Activated CD8-positive, alpha-beta T cell treated with anti-CD3 and anti-CD28 coated beads for 36 hours (primary cell): ENCODE measurements around the gene MARS1. TPM values are rescaled to one million over a fixed set of nuclear protein-coding genes. Genes with fewer than 3 reads are reported as not detected.

Experiments
- ATAC-seq: fragments of 200-7000 bp; cut with Tn5 transposase; one replicate; pipeline ENCODE4 v1.10.0; 2021; ENCODE audit warnings: mild to moderate bottlenecking, moderate library complexity
- CTCF ChIA-PET: fragments of 350-600 bp; sonication (Branson Sonifier 250); formaldehyde crosslinking; loops from one replicate; lab custom pipeline; 2021; ENCODE audit warnings: antibody characterized with exemption; lab: Charles Lee
- POLR2A ChIA-PET: fragments of 350-600 bp; sonication (Branson Sonifier 250); formaldehyde crosslinking; loops from one replicate; lab custom pipeline; 2021; ENCODE audit warnings: antibody characterized with exemption; lab: Charles Lee
- DNase-seq: peaks from one replicate; pipeline ENCODE4 v3.0.0-alpha.2; 2020
- H3K27ac Mint-ChIP-seq: one replicate; pipeline ENCODE4 v1.8.0; 2021; ENCODE audit warnings: mild to moderate bottlenecking, mixed read lengths
- H3K27me3 Mint-ChIP-seq: one replicate; pipeline ENCODE4 v1.8.0; 2021; ENCODE audit warnings: mixed read lengths
- H3K36me3 Mint-ChIP-seq: one replicate; pipeline ENCODE4 v1.8.0; 2021; ENCODE audit warnings: low read depth, mixed read lengths
- H3K4me1 Mint-ChIP-seq: one replicate; pipeline ENCODE4 v1.8.0; 2021; ENCODE audit warnings: low read depth, mixed read lengths
- H3K4me3 Mint-ChIP-seq: one replicate; pipeline ENCODE4 v1.8.0; 2021; ENCODE audit warnings: mild to moderate bottlenecking, moderate library complexity, mixed read lengths
- H3K9me3 Mint-ChIP-seq: one replicate; pipeline ENCODE4 v1.8.0; 2021; ENCODE audit warnings: mixed read lengths
- CTCF ChIP-seq: fragments of 200-600 bp; IDR thresholded peaks from one replicate; pipeline ENCODE4 v1.8.0; 2022; ENCODE audit warnings: antibody characterized with exemption, mild to moderate bottlenecking
- intact Hi-C: fragments of 100-400 bp; cut with micrococcal nuclease; formaldehyde crosslinking; loops from one replicate; pipeline ENCODE4 v1.10.0; 2022
- total RNA-seq, 2 experiments: library from RNA; stranded (reverse); gene quantifications; one replicate each; pipeline ENCODE4 v1.2.3, GENCODE V29; 2021

Gene MARS1
- total RNA-seq, 2 experiments from 2014 or later: 343 to 345 TPM

DNA sequence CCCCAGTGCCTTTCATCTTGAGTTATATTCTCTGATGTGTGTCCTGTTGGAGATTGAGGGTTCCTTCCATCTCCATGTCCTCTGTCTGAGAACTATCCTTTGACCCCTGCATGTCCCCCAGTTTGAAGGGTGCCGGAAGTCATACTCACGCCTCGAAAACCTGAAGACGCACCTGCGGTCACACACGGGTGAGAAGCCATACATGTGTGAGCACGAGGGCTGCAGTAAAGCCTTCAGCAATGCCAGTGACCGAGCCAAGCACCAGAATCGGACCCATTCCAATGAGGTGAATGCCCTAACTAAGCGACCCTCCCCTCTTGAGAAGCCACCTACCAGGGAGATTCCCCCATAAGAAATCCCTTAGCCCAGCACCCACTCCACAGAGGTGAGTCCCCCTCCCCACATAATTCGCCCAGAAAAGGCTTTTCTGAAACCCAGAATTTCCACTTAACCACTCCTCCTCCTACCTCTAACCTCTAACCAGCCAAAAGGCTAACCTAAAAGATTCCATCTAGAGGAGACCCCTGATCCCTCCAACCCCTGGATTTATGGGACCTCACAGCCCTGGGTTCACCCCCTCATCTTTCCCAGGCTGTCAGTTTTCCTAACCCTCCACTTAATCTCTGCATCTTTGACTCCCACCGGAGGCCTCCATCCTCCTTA, 20.5 kb upstream of the MARS1 start:
- H3K4me3 Mint-ChIP-seq: no peak overlapping the region
- ATAC-seq: no peak
- DNase-seq: no peak
- ChIA-PET POLR2A (interaction anchor here (0.7 to 3.0 kb wide), 3 partner anchors 8 to 742 kb away, joined by 3 to 31 read pairs (median 3); no protein-coding TSS in a partner anchor), CTCF (interaction anchor here (1.7 kb wide), 1 partner anchor 10 kb away, joined by 3 read pairs; no protein-coding TSS in a partner anchor)
- no peak overlapping the region for H3K27ac Mint-ChIP-seq
- intact Hi-C loops: no loop called here
- no peaks in the 10 kb centered on the region for H3K9me3 Mint-ChIP-seq
- peaks cover 21% of the 10 kb centered on the region for H3K36me3 Mint-ChIP-seq
- no peaks in the 10 kb centered on the region for H3K27me3 Mint-ChIP-seq
- no peak for TF ChIP-seq CTCF
- H3K4me1 Mint-ChIP-seq: peaks cover 22% of the 10 kb centered on the region

GRCh38 chr12:57467915-57468314, 20.0 kb upstream of the MARS1 start:
- ATAC-seq: no peak
- ChIA-PET POLR2A (interaction anchor here (0.6 to 1.3 kb wide), 3 partner anchors 9 to 742 kb away, joined by 3 read pairs; no protein-coding TSS in a partner anchor), CTCF (interaction anchor here (1.7 kb wide), 1 partner anchor 9 kb away, joined by 3 read pairs; no protein-coding TSS in a partner anchor)
- DNase-seq: no peak
- TF ChIP-seq CTCF: no peak
- Mint-ChIP-seq H3K27me3 (no peaks in the 10 kb centered on the region), H3K36me3 (peaks cover 26% of the 10 kb centered on the region), H3K4me1 (peaks cover 21% of the 10 kb centered on the region), H3K4me3 (no peak overlapping the region), H3K9me3 (no peaks in the 10 kb centered on the region), H3K27ac (no peak overlapping the region)
- intact Hi-C loops: no loop called here

DNA sequence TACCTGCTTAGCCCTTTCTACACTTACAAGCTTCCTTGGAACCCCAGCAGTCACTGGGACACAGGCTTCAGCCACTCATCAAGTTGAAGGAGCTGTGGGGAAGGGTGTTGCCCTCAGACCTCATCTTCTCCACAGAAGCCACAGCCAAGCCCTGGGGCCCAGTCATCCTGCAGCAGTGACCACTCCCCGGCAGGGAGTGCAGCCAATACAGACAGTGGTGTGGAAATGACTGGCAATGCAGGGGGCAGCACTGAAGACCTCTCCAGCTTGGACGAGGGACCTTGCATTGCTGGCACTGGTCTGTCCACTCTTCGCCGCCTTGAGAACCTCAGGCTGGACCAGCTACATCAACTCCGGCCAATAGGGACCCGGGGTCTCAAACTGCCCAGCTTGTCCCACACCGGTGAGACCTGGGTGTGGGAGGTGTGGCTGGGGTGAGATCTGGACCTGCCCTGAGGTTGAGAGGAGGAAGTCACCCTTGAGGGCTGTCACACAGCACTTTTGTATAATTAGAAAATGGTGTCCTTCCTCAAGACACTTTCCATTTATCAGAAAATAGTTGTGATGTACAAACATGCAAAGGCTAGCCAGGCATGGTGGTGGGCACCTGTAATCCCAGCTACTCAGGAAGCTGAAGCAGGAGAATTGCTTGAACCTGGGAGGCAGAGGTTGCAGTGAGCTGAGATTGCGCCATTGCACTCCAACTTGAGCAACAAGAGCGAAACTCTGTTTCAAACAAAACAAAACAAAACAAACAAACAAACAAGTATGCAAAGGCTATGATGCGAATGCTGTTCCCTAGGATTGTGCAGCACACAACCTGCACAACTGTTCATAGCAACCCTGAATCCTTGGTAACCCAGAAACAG, 18.3 kb upstream of the MARS1 start:
- peaks cover 38% of the 10 kb centered on the region for H3K36me3 Mint-ChIP-seq
- H3K9me3 Mint-ChIP-seq: no peaks in the 10 kb centered on the region
- ATAC-seq (no peak), DNase-seq (no peak)
- peaks cover 22% of the 10 kb centered on the region for H3K4me1 Mint-ChIP-seq
- no peak for TF ChIP-seq CTCF
- no peak overlapping the region for H3K27ac Mint-ChIP-seq
- ChIA-PET CTCF (interaction anchor here (0.5 to 2.2 kb wide), 4 partner anchors 11 to 204 kb away, joined by 3 to 7 read pairs (median 4); partner anchors contain the start of gene GLI1), POLR2A (interaction anchor here (0.6 to 1.5 kb wide), 4 partner anchors 9 to 11 kb away, joined by 3 to 4 read pairs (median 3); no protein-coding TSS in a partner anchor)
- H3K27me3 Mint-ChIP-seq: no peaks in the 10 kb centered on the region
- intact Hi-C loops: no loop called here
- H3K4me3 Mint-ChIP-seq: no peak overlapping the region

DNA sequence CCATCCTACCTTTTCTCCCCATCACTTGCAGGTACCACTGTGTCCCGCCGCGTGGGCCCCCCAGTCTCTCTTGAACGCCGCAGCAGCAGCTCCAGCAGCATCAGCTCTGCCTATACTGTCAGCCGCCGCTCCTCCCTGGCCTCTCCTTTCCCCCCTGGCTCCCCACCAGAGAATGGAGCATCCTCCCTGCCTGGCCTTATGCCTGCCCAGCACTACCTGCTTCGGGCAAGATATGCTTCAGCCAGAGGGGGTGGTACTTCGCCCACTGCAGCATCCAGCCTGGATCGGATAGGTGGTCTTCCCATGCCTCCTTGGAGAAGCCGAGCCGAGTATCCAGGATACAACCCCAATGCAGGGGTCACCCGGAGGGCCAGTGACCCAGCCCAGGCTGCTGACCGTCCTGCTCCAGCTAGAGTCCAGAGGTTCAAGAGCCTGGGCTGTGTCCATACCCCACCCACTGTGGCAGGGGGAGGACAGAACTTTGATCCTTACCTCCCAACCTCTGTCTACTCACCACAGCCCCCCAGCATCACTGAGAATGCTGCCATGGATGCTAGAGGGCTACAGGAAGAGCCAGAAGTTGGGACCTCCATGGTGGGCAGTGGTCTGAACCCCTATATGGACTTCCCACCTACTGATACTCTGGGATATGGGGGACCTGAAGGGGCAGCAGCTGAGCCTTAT, 17.4 kb upstream of the MARS1 start:
- peaks cover 42% of the 10 kb centered on the region for H3K36me3 Mint-ChIP-seq

More for the DNA sequence above, 17.4 kb upstream of the MARS1 start:
- ChIA-PET CTCF (interaction anchor here (1.3 to 2.2 kb wide), 4 partner anchors 8 to 231 kb away, joined by 3 to 11 read pairs (median 6); partner anchors contain the start of gene GLI1), POLR2A (interaction anchor here (0.6 to 1.5 kb wide), 3 partner anchors 10 to 48 kb away, joined by 3 to 4 read pairs (median 3); no protein-coding TSS in a partner anchor)
- no peak for TF ChIP-seq CTCF
- DNase-seq (no peak), ATAC-seq (no peak)
- H3K4me1 Mint-ChIP-seq: peaks cover 27% of the 10 kb centered on the region
- intact Hi-C loops: no loop called here
- H3K9me3 Mint-ChIP-seq: no peaks in the 10 kb centered on the region
- H3K27ac Mint-ChIP-seq: no peak overlapping the region
- no peak overlapping the region for H3K4me3 Mint-ChIP-seq
- H3K27me3 Mint-ChIP-seq: no peaks in the 10 kb centered on the region
